Measurements from ENCODE around the gene MED13L. TPM values are rescaled to one million over a fixed set of nuclear protein-coding genes. Genes with fewer than 3 reads are reported as not detected.

Gene MED13L
- total RNA-seq, 2 donors from 2014 or later, result 88.9 to 140 TPM

- Histone ChIP-seq H3K27ac (no peak overlapping the region), H3K27me3 (replicated peaks; ENCODE audit: insufficient read depth) (no peaks in the 10 kb centered on the region), H3K4me1 (replicated peaks) (no peaks in the 10 kb centered on the region), H3K9me3 (no peaks in the 10 kb centered on the region), H3K4me3 (no peak overlapping the region), H3K36me3 (no peaks in the 10 kb centered on the region)
- 84% methylated on average over 7 of the region's 7 CpGs for WGBS
- no peak for DNase-seq (ENCODE audit: low spot score)
- intact Hi-C loops (cut with DNase I), result no loop called here
- TF ChIP-seq CTCF (IDR thresholded peaks at IDR 0.05) (no peak), POLR2AphosphoS5 (IDR thresholded peaks at IDR 0.05) (no peak), POLR2A (IDR thresholded peaks at IDR 0.05) (no peak)
Measured at GRCh38 chr12:116026768-116027550, 250.5 kb downstream of the MED13L start.

DNA sequence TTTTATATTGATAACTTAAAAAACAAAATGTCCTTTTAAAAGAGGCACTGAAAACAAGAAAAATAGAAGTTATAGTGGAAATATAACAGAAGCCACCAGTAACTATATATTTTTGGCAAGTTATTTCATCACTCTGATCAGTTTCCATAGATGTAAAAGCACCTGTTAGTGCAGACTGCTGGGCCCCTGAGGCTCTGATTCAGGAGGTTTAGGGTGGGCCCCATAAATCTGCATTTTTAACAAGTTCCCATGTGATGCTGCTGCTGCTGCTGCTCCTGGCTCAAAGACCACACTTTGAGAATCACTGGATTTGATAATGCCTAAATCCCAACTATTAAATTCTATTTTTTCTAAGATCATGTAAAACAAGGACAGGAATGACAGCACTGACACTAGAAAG, 251.1 kb downstream of the MED13L start:
- no peaks in the 10 kb centered on the region for H3K9me3 ChIP-seq
- H3K4me1 ChIP-seq (replicated peaks), result no peaks in the 10 kb centered on the region
- DNase-seq (ENCODE audit: low spot score), result no peak
- no peak overlapping the region for H3K4me3 ChIP-seq
- no peaks in the 10 kb centered on the region for H3K36me3 ChIP-seq
- no peak for TF ChIP-seq POLR2A (IDR thresholded peaks at IDR 0.05)
- no peak for TF ChIP-seq CTCF (IDR thresholded peaks at IDR 0.05)
- no peak for TF ChIP-seq POLR2AphosphoS5 (IDR thresholded peaks at IDR 0.05)
- intact Hi-C loops (cut with DNase I), result no loop called here
- H3K27me3 ChIP-seq (replicated peaks; ENCODE audit: insufficient read depth), result no peaks in the 10 kb centered on the region
- no peak overlapping the region for H3K27ac ChIP-seq

- DNase-seq (ENCODE audit: low spot score), result no peak
- no peaks in the 10 kb centered on the region for H3K4me1 ChIP-seq (replicated peaks)
- H3K27ac ChIP-seq, result no peak overlapping the region
- intact Hi-C loops (cut with DNase I), result no loop called here
- no peaks in the 10 kb centered on the region for H3K27me3 ChIP-seq (replicated peaks; ENCODE audit: insufficient read depth)
- WGBS, result 82% methylated on average over 2 of the region's 2 CpGs
- no peak overlapping the region for H3K4me3 ChIP-seq
- no peaks in the 10 kb centered on the region for H3K9me3 ChIP-seq
- H3K36me3 ChIP-seq, result no peaks in the 10 kb centered on the region
- TF ChIP-seq POLR2A (IDR thresholded peaks at IDR 0.05), result no peak
Measured at GRCh38 chr12:116024769-116025168, 252.7 kb downstream of the MED13L start.

GRCh38 chr12:116019415-116019814, 258.1 kb downstream of the MED13L start:
- Histone ChIP-seq H3K27ac (no peak overlapping the region), H3K4me1 (replicated peaks) (peaks cover 2% of the 10 kb centered on the region), H3K36me3 (no peaks in the 10 kb centered on the region), H3K4me3 (no peak overlapping the region), H3K9me3 (no peaks in the 10 kb centered on the region), H3K27me3 (replicated peaks; ENCODE audit: insufficient read depth) (no peaks in the 10 kb centered on the region)
- intact Hi-C loops (cut with DNase I), result no loop called here
- TF ChIP-seq POLR2AphosphoS5 (IDR thresholded peaks at IDR 0.05), result no peak
- DNase-seq (ENCODE audit: low spot score), result no peak

DNA sequence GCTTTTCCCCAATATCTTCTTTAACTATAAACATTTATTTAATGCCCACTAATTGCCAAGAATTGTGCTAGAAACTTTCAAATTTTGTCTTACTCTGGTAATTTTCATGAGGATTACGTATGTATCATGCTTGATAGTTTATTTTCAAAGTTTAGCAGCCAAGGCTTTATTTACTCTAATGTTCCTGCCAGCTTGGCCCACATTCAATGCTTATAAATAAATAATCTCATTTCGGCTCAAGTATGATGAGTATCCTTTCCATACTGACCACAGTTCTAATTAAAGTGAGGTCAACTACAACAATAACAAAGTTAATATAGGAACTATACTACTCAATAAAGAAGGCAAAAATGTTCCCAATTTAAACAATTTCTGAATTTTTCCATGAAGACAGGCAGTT, 259.2 kb downstream of the MED13L start:
- Histone ChIP-seq H3K27me3 (replicated peaks; ENCODE audit: insufficient read depth) (no peaks in the 10 kb centered on the region), H3K27ac (no peak overlapping the region), H3K4me1 (replicated peaks) (peaks cover 2% of the 10 kb centered on the region), H3K4me3 (no peak overlapping the region), H3K9me3 (no peaks in the 10 kb centered on the region), H3K36me3 (no peaks in the 10 kb centered on the region)
- 10% methylated on average over 2 of the region's 2 CpGs for WGBS
- TF ChIP-seq POLR2AphosphoS5 (IDR thresholded peaks at IDR 0.05), result peak; percentile 41
- TF ChIP-seq POLR2A (IDR thresholded peaks at IDR 0.05), result no peak
- TF ChIP-seq CTCF (IDR thresholded peaks at IDR 0.05), result no peak
- DNase-seq (ENCODE audit: low spot score), result no peak
- intact Hi-C loops (cut with DNase I), result no loop called here

DNA sequence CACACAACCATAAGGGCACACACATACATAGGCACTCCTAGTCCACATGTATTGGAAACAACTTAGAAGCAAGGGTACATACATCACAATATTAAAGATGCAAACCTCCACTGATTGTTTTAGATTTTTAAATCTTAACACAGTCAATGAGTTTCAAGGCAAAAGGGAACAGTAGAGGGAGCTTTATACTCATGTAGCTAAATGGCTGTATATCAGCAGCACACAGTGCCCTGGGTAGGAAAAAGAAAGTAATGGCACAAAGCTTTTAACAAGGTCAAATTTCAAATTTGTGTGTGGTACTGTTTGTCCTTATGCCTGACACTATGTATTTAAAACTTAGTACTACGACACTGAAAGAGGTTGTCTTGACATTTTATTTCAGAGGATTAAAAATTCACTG, 262.0 kb downstream of the MED13L start:
- no peak overlapping the region for H3K4me3 ChIP-seq
- DNase-seq (ENCODE audit: low spot score), result no peak
- WGBS, result 0% methylated on average over 1 of the region's 1 CpG
- H3K36me3 ChIP-seq, result no peaks in the 10 kb centered on the region
- H3K27me3 ChIP-seq (replicated peaks; ENCODE audit: insufficient read depth), result no peaks in the 10 kb centered on the region
- H3K27ac ChIP-seq, result no peak overlapping the region
- H3K9me3 ChIP-seq, result no peaks in the 10 kb centered on the region
- intact Hi-C loops (cut with DNase I), result loop anchor here (1.0 kb wide), 1 partner anchor 221 kb away; no protein-coding TSS in a partner anchor
- peaks cover 2% of the 10 kb centered on the region for H3K4me1 ChIP-seq (replicated peaks)
- TF ChIP-seq POLR2A (IDR thresholded peaks at IDR 0.05), result no peak
- TF ChIP-seq POLR2AphosphoS5 (IDR thresholded peaks at IDR 0.05), result peak; percentile 50
- peak in 3 of 4 experiments; percentile 47 to 69 (median 64) for TF ChIP-seq CTCF (IDR thresholded peaks at IDR 0.05)
